ENCODE measurements around the gene TMEM127. TPM values are rescaled to one million over a fixed set of nuclear protein-coding genes. Genes with fewer than 3 reads are reported as not detected.

The TMEM127 gene
- total RNA-seq, 1 experiment from 2014 or later, result 25.5 TPM

GRCh38 chr2:96205888-96206287, 59.9 kb downstream of the TMEM127 start:
- TF ChIP-seq CTCF (conservative IDR thresholded peaks at IDR 0.05; ENCODE audit: low read depth, low read length), result no peak
- no peak for TF ChIP-seq EZH2 (IDR thresholded peaks at IDR 0.05; ENCODE audit: borderline replicate concordance, low read depth, low read length, poor library complexity, severe bottlenecking)
- Histone ChIP-seq H3K4me1 (ENCODE audit: insufficient read depth, low read length, poor library complexity, severe bottlenecking) (peaks cover 21% of the 10 kb centered on the region), H3K27ac (ENCODE audit: low read depth, low read length, poor library complexity, severe bottlenecking) (no peak overlapping the region), H3K9me3 (ENCODE audit: low read depth, low read length, poor library complexity, severe bottlenecking) (no peaks in the 10 kb centered on the region), H3K27me3 (replicated peaks; ENCODE audit: insufficient read depth, low read depth, low read length, poor library complexity) (no peaks in the 10 kb centered on the region), H3K36me3 (ENCODE audit: insufficient read depth, low read length, poor library complexity, severe bottlenecking) (no peaks in the 10 kb centered on the region), H3K4me3 (ENCODE audit: low read depth, low read length, poor library complexity, severe bottlenecking) (peak overlapping the region; percentile 21)
- CTCF ChIA-PET, result no interaction called here
- DNase-seq (ENCODE audit: low spot score), result no peak
- BruUV-seq (replicated peaks), result no TSS peak
- POLR2A ChIA-PET (ENCODE audit: low non-redundant PET), result no interaction called here
- intact Hi-C loops (cut with micrococcal nuclease; ENCODE audit: unreplicated experiment), result loop anchor here (5.0 kb wide), 1 partner anchor 61 kb away; the partner anchor contains the start of genes CIAO1 and TMEM127

GRCh38 chr2:96204836-96205624, 60.8 kb downstream of the TMEM127 start:
- CTCF ChIA-PET, result no interaction called here
- DNase-seq (ENCODE audit: low spot score), result no peak
- intact Hi-C loops (cut with micrococcal nuclease; ENCODE audit: unreplicated experiment), result loop anchor here (5.0 kb wide), 1 partner anchor 62 kb away; the partner anchor contains the start of genes CIAO1 and TMEM127
- no TSS peak for BruUV-seq (replicated peaks)
- peak overlapping the region; percentile 44 for H3K27ac ChIP-seq (ENCODE audit: low read depth, low read length, poor library complexity, severe bottlenecking)
- H3K4me3 ChIP-seq (ENCODE audit: low read depth, low read length, poor library complexity, severe bottlenecking), result peak overlapping the region; percentile 2
- H3K4me1 ChIP-seq (ENCODE audit: insufficient read depth, low read length, poor library complexity, severe bottlenecking), result peaks cover 21% of the 10 kb centered on the region
- TF ChIP-seq CTCF (conservative IDR thresholded peaks at IDR 0.05; ENCODE audit: low read depth, low read length) (no peak), EZH2 (IDR thresholded peaks at IDR 0.05; ENCODE audit: borderline replicate concordance, low read depth, low read length, poor library complexity, severe bottlenecking) (no peak)
- no peaks in the 10 kb centered on the region for H3K9me3 ChIP-seq (ENCODE audit: low read depth, low read length, poor library complexity, severe bottlenecking)
- no peaks in the 10 kb centered on the region for H3K27me3 ChIP-seq (replicated peaks; ENCODE audit: insufficient read depth, low read depth, low read length, poor library complexity)
- POLR2A ChIA-PET (ENCODE audit: low non-redundant PET), result no interaction called here
- no peaks in the 10 kb centered on the region for H3K36me3 ChIP-seq (ENCODE audit: insufficient read depth, low read length, poor library complexity, severe bottlenecking)

GRCh38 chr2:96203130-96204028, 62.4 kb downstream of the TMEM127 start:
- intact Hi-C loops (cut with micrococcal nuclease; ENCODE audit: unreplicated experiment), result no loop called here
- ChIA-PET CTCF (interaction anchor here (0.7 kb wide), 1 partner anchor 29 kb away, joined by 3 read pairs; no protein-coding TSS in a partner anchor), POLR2A (ENCODE audit: low non-redundant PET) (no interaction called here)
- no peak overlapping the region for H3K4me3 ChIP-seq (ENCODE audit: low read depth, low read length, poor library complexity, severe bottlenecking)
- BruUV-seq (replicated peaks), result no TSS peak
- no peak overlapping the region for H3K27ac ChIP-seq (ENCODE audit: low read depth, low read length, poor library complexity, severe bottlenecking)
- TF ChIP-seq EZH2 (IDR thresholded peaks at IDR 0.05; ENCODE audit: borderline replicate concordance, low read depth, low read length, poor library complexity, severe bottlenecking) (no peak), CTCF (conservative IDR thresholded peaks at IDR 0.05; ENCODE audit: low read depth, low read length) (no peak)
- peaks cover 21% of the 10 kb centered on the region for H3K4me1 ChIP-seq (ENCODE audit: insufficient read depth, low read length, poor library complexity, severe bottlenecking)
- no peak for DNase-seq (ENCODE audit: low spot score)
- no peaks in the 10 kb centered on the region for H3K36me3 ChIP-seq (ENCODE audit: insufficient read depth, low read length, poor library complexity, severe bottlenecking)
- no peaks in the 10 kb centered on the region for H3K9me3 ChIP-seq (ENCODE audit: low read depth, low read length, poor library complexity, severe bottlenecking)
- H3K27me3 ChIP-seq (replicated peaks; ENCODE audit: insufficient read depth, low read depth, low read length, poor library complexity), result no peaks in the 10 kb centered on the region
